ENCODE results near the gene PLCXD1.
"Not testable (repeated sequence)": the region's sequence is repeated elsewhere in the genome, so short reads cannot be mapped to it uniquely, and the experiment has no call there.

The PLCXD1 gene

DNA sequence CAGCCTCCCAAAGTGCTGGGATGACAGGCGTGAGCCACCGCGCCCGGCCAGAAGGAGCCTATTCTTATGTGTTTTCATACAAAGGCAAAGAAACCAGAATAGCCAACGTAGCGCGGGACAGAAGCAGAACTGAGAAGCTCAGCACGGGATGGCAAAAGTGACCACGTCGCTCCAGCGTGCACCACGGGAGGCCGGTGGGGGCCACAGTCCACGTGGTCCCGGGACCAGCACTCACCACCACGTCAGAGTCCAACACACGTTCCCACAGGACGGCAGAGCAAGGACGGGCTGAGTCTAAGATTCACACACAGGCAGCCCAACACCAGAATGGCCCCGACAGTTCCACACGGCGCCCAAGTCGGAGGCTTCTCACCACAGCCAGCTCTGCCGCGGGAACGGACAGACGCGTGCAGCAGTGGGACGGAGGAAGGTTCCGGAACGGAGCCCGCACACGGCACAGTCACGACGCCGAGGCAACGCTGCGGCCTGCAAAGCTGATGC is 56.2 kb downstream of the PLCXD1 start:
- FAIRE-seq, result no peak

DNA sequence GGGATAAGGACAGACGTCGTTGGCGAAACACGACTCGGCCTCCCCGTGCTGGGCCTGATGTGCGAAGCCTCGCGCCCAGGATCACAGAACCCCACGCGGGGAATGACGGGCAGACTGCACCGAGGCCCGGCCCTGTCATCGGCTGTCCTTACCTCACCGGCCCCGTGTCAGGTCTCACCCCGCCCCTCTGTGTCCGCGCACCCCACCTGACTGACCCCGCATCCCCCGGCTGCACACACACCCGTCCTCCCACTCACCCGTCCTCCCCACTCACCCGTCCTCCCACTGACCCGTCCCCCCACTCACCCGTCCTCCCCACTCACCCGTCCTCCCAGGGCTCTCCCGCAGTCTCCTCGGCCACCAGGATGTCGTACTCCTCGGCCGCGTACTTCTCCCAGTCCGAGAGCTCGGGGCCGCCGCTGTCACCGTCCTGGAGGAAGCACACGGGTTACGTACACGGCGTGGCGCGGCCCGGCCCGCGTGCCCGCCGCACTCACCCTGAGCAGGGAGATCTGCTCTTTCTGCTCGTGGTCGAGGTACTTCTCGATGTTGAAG is 57.2 kb downstream of the PLCXD1 start:
- FAIRE-seq, result no peak

DNA sequence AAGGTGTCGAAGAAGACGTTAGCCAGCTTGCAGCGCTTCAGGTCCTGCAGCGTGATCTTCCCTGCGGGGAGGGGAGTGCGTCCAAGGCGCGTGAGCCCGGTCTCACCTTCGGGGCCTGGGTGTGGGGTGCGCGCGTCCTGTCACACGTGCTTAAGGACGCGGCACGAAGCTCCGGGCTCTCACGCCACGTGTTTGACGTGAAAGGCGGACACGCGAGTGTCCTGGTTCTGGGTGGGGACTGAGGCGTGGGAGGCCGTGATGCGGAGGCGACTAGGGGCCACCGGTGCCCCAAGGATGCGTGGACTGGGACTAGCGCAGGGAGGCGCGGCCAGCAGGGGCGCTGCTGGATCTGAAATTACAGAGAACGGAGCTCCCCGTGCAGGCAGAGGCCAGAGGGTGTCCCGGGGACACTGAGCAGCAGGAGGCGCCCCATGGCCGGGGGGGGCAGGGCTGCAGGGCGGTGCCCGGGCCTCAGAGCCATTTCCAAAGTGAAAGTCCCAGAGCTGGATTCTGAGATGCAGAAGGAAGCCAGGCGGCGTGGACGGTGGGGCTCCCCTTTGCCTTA is 57.7 kb downstream of the PLCXD1 start:
- FAIRE-seq, result no peak

DNA sequence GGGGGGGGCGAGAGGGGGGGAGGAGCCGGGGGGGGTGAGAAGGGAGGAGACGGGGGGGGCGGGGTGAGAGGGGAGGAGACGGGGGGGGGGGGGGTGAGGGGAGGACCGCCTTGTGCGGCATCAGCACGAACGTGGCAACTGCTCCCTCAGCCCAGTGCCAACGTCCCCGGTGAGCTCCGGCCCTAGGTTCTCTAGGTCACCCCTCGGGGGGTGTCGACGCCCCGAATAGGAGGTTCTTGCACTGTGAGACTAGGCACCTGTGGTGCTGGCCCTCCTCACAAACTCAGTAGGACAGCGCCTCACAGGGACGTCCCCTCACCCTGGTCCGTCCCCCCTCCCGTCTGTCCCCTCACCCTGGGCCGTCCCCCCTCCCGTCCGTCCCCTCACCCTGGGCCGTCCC is 58.9 kb downstream of the PLCXD1 start:
- FAIRE-seq, result no peak

DNA sequence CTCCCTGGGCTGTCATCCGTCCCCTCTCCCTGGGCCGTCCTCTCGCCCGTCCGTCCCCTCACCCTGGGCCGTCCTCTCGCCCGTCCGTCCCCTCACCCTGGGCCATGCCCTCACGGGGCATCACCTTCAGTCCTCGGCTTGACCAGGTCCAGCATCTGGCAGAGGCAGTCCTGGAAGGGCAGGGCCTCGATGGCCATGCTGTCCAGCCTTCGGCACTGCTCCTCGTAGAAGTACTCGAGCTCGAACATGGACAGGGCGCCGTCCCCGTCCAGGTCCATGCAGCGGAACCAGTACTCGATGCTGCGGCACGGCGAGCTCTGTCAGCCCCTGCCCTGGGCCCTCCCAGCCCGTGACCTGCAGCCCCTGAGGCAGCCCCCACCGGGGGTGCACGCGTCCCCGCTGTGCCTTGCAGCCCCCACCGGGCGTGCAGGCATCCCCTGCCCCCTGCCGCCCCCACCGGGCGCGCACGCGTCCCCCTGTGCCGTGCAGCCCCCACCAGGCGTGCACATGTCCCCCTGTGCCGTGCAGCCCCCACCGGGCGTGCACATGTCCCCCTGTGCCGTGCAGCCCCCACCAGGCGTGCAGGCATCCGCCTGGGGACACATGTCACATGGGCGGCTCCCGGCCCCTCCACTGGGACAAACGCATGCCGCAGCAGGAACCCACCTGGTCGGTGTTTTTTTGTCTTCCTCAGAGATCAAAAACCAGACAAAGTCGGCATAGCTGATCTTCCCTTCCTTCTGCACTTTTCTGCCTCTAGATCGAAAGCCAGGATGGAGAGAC is 59.7 kb downstream of the PLCXD1 start:
- FAIRE-seq, result no peak

DNA sequence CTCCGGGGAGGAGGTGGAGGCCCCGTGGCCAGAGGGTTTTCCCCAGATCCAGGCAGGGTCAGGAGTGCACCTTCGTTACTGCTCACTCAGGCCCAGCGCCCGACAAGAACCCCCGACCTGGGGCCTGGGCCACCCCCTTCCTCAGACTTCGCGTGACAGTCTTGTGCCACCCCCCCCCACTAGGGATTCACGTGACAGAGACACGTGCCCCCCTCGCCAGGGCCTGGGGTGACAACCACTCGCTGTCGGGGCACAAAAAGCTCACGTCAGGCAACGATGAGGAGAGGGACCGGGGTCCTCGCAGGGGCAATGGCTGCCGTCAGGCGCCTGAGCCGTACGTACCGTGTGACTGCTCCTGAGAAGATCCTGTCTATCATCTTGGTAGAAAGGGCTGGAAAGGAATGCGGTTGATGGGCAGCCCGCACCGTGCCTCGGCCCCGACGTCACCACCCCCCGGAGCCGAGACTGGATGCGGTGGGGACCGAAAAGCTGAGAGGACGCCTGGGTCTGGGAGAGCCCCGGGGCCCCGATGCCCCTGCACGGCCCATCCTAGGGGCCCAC is 60.4 kb downstream of the PLCXD1 start:
- no peak for FAIRE-seq

DNA sequence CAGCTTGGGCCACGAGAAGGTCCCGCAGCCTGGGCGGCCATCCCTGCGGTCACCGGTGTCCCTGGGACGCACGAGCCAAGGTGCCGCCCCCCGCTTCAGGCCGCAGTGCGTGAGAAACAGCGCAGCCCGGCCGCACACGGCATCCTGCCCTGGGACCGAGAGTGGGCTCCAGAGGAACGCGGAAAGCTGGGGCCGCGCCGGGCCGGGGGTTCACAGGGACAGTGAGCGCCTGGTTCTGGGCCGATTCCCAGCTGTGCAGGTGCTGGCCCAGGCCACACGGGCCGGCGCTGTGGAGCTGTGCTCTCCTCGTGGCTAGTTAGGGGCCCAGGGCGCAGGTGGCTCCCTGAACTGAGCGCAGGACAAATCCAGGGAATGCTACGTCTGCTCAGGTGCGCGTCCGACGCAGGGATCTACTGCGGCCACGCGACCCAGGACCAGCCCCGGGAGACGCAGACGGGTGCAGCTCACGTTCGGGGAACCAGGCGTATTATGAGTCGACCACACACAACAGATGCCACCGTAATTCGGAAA is 63.3 kb downstream of the PLCXD1 start:
- no peak for FAIRE-seq

DNA sequence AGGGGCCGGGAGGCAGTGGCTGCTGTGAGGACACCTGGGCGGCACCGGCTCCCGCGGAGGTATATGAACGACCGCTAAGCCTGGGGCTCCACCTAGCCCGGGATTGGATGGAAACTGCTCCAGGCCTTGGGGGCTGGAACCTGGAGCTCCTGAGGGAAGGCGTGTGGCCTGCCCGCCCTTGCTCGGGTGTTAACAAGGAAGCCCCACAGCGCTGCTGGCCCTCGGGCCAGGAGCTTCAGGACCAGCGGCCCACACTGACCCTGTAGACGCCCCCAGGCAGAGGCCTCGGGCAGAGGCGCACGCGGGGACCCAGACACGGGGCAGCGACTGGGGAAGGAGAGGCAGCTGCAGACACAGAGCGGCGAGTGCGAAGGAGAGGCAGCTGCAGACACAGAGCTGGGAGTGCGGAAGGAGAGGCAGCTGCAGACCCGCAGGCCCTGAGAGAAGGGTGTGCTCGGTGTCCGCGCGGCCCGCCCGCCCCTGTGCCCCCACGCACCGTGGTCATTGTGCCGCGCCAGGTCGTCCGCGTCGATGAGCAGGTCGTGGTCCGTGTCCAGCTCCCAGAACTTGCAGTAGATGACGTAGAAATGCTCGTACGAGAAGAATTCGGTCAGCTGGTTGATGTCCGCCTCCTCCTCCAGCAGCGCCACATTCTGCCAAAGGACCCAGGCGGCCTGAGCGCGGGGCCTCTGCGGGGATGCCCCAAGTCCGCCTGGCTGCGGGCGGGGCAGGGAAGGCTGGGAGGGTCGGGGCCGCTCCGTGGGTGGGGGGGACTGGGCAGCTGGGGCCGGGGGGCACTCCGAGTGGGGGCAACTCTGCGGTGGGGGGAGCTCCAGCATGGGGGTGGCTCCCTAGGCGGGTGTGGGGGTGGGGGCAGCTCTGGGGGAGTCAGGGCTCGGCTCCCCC is 64.1 kb downstream of the PLCXD1 start:
- FAIRE-seq, result no peak

DNA sequence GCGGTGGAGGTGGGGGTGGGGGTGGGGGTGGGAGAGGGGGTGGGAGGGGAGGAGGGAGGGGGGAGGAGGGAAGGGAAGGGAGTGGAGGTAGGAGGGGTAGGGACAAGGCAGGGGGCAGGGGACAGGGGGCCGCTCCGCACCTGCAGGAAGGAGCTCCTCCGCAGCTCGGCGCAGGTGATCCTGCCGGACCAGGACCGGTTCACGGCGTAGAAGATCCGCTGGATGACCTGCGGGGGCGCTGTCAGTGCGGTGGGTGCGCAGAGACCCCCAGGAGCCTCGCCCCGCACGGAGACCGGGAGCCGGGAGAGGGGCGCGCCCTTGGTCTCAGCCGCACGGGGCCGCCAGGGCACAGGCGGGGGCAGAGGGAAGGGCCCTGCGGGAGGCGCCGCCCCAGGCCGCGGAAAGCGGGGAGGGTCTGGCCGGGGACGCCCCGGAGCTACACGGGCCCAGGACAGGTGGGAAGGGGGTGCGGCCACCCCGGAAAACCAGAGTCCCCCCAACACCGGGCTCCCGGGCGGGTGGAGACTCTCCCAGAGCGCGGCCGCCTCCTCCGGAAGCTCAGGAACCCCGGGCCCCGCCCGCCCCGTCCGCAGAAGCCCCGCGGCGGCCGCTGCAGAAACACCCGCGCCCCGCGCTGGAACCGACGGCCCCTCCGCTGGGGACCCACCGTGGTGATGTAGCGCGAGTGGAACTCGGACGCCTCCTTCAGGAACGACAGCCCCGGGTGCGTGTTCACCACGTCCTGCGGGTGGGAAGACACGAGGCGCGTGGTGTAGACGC is 65.0 kb downstream of the PLCXD1 start:
- FAIRE-seq, result no peak

DNA sequence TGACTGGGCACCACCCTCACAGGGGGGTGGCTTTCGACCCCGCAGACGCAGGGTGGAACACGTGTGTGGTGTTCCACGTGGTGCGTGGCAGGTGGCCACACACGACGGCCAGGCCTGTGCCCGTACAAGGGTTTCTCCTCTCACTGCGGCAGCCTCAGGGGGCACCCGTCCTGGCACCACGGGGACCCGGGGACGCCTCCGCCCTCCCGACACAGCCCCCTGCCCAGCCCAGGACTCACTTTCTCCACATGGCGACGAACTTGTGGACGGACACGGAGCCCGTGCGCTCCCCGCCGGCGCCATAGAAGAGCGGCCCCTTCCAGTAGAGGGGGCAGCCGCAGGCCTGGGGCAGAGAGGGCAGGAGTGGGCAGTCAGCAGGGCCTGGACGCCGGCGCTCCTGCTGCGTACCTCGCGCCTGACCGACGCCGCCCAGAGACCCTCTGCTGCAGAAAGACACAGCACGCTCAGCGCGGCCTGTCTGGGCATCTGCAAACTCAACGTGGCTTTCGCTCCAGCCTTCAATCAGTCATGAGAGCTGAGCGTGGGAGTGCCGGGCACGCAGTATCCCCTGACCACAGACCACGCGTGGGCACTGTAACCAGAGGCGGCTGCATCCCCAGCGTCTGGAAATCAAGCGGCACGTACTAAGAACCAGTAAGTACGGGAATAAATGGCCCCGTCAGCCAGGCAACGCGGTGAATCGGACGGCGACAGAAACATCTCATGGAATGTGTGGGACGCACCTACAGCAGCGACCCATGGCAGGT is 66.4 kb downstream of the PLCXD1 start:
- no peak for FAIRE-seq

DNA sequence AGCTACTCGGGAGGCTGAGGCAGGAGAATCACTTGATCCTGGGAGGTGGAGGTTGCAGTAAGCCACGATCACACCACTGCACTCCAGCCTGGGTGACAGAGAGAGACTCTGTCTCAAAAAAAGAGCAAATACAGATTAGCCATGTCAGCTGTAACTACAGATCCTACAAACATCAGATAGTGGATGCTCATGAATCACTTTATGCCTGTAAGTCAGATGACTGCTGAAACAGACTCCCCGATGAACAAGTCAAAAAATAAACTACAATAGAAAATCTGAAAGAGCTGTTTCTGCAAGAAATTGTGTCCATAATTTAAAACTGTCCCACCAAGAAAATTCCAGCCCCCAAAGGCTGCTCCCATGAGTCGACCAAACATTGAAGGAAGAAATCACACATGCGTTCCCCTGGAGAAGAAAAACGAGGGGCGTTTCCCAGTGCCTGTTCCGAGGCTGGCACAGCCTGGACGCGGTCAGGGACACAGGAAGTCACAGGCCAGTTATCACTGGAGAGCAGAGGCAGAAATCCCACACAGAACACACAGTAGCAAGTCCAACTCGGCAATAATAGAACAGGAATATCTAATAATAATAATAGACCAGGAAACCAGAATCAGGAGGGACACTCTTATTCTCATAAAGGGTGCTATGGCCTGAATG is 67.4 kb downstream of the PLCXD1 start:
- FAIRE-seq, result no peak

DNA sequence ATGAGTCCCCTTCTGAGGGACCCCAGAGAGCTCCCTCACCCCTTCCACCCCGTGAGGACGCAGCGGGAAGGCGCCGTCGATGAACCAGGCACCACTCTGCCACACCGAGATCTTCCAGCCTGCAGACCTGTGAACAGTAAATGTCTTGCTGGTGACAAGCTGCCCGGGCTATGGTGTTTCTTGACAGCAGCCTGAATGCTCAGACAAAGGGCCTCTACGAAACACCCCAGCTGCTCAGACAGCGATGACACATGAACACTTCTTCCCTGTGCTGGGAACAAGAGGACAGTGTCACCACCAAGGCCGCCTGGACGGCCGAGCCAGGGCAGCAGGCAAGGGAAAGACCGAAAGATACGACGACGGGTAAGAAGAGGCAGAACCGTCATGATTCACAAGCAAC is 68.0 kb downstream of the PLCXD1 start:
- no peak for FAIRE-seq

DNA sequence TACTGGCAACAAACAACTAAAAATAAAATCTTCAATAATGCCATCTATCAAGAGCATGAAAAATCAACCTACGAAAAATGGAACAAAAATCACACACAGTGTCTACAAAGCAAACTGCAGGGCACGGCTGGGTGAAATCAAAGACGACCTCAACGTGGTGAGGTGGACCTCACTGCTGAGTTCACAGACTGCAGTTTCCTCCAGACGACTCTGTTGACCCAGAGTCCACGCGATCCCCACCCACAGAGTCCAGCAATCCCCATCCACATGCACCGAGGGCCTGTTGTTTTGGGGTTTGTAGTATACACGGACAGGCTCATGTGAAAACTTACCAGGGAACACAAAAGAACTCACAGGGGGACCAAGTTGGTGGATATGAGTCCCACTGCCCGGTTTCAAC is 68.5 kb downstream of the PLCXD1 start:
- no peak for FAIRE-seq

DNA sequence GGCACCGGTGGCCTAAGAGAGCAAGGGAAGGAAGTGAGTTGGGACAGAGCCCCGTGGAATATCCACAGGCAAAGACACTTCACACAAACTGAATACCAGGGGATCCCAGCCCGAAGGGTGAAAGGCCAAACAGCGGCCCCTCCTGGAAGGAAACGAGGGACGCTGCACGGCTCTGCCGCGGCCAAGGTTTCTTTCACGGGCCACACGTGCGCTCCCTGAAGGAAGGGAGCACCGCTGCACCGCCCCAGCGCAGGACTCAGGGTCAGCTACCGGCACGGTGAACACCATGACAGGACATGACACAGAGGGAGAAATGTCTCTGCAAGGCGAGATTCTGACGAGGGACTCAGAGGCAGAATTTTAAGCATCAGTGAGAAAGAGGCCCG is 69.0 kb downstream of the PLCXD1 start:
- no peak for FAIRE-seq

DNA sequence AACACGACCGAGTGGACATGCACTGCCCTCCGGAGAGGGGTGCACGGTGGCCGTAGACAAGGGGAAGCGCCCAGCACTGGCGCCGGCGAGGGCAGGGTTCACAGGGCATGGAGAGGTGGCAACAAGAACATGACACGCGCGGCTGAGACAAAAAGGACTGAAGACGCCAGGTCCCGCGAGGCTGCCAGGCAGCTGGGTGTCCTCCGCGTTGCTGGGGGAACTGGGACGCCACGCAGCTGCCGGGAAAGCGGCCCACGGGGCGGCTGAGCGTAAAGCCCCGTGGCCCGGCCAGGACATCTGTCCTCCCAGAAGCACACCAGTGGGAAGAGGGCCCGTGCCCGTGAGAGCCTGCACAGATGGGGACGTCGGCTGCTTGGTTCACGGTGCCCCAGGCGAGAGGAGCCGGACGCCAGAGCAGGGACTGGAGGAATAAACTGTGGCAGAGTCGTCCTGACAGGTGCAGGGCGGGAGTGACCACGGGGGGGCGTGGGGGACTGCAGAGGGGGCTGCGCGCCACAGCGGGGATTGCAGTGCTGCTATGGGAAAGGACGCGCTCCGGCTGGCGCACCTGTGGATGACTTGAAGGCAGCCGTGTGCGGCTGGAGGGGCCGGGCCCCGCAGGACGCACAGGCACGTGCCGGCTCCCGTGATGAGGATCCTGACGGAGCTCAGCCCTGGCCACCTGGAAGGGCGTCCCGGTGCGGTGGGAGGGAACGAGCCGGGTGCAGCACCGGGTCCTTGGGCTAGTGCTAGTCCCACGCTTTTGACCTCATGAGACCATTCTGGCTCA is 69.5 kb downstream of the PLCXD1 start:
- FAIRE-seq, result no peak

DNA sequence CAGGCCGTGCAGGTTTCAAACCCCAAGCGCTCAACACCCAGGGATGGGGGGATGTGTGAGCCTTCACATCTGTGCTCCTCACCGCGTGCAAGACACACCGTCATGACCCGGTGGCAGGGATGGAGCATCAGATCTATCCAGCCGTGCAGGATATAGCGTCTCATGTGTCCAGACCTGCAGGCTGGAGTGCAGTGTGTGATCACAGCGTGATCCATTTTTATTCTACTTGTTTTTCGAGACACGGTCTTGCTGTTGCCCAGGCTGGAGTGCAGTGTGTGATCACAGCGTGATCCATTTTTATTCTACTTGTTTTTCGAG is 70.1 kb downstream of the PLCXD1 start:
- FAIRE-seq, result not testable (repeated sequence)

DNA sequence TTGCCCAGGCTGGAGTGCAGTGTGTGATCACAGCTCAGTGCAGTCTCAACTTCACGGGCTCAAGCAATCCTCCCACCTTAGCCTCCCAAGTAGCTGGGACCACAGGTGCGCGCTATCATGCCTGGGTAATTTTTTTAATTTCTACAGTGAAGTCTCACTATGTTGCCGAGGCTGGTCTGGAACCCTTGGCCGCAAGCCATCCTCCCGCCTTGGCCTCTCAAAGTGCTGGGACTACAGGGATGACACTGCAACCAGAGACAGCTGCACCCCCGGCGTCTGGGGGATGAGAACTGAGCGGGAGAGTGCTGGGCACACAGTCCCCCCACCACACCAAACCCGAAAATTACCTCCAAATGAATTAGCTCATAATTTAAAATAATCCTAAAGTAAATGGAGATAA is 70.6 kb downstream of the PLCXD1 start:
- FAIRE-seq, result no peak

DNA sequence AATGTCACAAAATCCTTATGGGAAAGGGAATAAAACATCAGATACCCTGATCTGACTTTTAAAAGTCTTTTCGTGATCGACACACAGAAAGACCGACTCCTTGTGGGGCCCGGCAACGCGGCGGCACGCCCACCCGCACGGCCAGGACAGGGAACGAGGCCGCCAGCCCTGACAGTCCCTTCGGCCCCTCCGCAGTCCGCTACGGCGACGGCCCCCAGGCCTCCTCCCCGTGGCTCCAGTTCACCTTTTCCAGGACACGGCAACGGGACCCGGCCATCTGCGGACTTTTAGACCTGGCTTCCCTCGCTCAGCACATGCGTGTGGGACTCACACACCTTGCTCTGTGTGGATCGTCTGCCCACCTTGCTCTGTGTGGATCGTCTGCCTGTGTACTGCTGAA is 71.0 kb downstream of the PLCXD1 start:
- FAIRE-seq, result no peak

DNA sequence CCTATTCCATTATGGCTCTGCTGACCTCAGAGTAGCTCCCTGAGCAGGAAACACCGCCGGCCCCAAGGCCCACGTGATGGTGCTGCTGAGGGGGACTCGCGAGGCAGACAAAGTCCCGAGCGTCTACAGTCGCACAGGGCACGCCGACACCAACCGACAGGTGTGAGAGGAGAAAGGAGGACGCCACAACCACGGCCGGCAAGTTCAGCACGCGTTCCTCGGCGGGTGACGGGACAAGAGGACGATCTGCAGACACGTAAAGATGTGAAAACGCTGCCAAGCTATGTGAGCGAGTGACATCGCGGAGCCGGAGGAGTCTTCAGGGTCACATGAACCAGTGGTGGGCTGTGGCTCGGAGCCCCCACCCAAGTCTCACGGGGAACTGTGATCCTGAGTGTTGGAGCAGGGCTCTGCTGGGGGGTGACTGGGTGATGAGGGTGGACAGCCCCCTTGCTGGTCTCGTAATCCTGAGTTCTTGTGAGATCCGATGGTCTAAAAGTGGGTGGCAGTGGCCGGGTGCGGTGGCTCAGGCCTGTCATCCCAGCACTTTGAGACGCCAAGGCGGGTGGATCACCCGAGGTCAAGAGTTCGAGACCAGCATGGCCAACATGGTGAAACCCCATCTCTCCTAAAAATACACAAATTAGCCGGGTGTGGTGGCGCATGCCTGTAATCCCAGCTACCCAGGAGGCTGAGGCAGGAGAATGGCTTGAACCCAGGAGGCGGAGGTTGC is 71.6 kb downstream of the PLCXD1 start:
- FAIRE-seq, result no peak

Measured in G401.6 (cell line).